GM19467 (cell line): Measurements from ENCODE around the gene ORAI3.

Experiments used
- ATAC-seq: cut with Tn5 transposase; IDR thresholded peaks from one replicate; pipeline ENCODE4 v1.9.1; 2021; ENCODE audit warnings: mild to moderate bottlenecking, moderate library complexity; ENCODE audit not compliant: unreplicated experiment

ORAI3 gene

GRCh38 chr16:30946671-30947540 is 2.0 kb upstream of the ORAI3 start:
- no peak for ATAC-seq

DNA sequence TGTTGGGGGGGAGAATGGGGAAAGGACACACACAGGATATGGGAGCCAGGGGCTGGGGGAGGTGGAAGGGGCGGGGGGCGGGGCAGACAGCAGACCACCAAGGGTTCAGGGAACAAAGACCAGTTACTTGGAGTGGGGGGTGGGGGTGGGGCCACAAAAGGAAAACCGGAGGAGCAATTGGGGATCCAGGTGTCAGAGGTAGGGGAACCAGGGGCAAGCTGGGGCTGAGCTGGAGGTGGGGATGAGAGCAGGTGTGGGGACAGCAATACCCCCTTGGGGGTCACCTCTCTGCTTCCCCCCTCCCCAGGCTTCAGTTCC is 1.4 kb upstream of the ORAI3 start:
- no peak for ATAC-seq

- no peak for ATAC-seq
These were observed 805 bp upstream of the ORAI3 start for GRCh38 chr16:30947859-30948666.

DNA sequence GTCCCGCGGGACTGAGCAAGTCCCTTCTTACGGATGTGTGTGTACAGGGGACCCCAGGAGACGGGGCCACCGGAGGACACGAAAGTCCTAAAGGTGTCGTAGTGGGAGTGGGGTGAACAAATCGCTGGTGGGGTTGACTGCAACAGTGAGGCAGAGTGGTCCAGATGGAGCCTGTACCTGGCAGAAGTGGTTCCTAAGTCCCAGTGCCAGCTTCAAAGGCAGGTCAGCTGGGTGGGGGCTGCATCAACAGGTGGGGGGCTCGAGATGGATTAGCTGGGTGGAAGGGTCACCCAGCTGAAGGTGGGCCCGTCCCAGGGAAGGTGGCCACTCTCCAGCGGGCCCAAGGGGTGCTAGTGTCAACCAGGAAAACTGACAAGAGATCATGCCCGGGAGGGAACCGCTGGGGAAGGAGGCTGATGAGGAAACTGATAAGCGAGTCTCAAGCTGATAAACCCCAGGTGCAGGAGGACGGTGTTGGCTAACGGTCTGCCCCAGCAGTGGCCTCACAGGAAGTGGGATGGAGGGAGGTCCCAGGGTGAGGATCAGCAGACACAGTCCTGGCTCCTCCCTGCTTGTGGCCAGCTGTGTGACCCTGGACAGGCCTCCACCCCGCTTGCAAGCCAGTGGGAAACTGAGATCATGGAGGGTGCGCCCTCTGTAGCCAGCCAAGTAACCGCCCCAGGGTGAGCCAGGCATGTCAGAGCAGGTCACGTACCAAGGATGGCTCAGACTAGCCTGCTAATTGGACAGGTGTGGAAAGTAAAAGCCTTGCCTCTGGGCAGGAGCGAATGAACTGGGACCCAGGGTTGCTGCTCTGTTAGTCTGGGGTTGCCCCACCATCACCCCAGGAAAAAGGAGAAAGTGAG is 1.0 kb downstream of the ORAI3 start:
- peak; percentile 39 for ATAC-seq

GRCh38 chr16:30950516-30951065 is 1.7 kb downstream of the ORAI3 start:
- ATAC-seq = no peak

DNA sequence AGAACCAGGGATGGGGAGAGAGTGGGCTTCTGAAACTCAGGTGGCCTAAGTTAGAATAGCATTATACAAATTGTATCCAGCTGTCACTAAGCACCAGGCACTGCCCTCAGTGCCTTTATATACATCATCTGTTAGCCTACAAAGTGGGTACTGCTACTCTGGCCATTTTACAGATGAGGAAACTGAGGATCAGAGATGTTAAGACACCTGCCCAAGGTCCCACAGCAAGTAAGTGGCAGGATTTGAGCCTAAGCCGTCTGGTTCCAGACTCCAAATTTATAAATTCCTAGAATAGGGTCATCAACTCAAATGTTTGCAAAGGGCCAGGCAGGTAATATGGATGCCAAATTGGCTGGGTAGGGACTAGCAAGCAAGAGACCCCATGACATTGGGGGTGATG is 2.3 kb downstream of the ORAI3 start:
- no peak for ATAC-seq

- ATAC-seq = no peak
These were observed 2.9 kb downstream of the ORAI3 start for GRCh38 chr16:30951750-30952149.

DNA sequence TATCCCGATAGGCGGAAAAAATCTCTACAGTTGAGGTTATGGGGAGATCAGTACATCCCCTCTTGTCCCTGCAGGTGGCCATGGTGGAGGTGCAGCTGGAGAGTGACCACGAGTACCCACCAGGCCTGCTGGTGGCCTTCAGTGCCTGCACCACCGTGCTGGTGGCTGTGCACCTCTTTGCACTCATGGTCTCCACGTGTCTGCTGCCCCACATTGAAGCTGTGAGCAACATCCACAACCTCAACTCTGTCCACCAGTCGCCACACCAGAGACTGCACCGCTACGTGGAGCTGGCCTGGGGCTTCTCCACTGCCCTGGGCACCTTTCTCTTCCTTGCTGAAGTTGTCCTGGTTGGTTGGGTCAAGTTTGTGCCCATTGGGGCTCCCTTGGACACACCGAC is 4.2 kb downstream of the ORAI3 start:
- ATAC-seq = no peak

GRCh38 chr16:30953511-30954124 is 4.8 kb downstream of the ORAI3 start:
- no peak for ATAC-seq

DNA sequence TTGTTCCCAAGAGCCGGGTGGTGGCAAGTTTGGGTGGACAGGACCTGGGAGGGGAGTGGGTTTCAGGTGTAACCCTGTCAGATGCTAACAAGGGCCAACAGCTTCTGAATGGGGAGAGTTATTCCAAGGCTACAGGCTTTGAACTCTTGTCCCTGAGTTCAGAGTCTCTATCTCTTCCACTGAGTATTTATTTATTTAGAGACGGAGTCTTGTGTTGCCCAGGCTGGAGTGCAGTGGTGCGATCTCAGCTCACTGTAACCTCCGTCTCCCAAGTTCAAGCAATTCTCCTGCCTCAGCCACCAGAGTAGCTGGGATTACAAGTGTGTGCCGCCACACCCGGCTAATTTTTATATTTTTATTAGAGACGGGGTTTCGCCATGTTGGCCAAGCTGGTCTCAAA is 6.1 kb downstream of the ORAI3 start:
- no peak for ATAC-seq

- peak; percentile 33 for ATAC-seq
These were observed 8.0 kb downstream of the ORAI3 start for GRCh38 chr16:30956601-30957455.

DNA sequence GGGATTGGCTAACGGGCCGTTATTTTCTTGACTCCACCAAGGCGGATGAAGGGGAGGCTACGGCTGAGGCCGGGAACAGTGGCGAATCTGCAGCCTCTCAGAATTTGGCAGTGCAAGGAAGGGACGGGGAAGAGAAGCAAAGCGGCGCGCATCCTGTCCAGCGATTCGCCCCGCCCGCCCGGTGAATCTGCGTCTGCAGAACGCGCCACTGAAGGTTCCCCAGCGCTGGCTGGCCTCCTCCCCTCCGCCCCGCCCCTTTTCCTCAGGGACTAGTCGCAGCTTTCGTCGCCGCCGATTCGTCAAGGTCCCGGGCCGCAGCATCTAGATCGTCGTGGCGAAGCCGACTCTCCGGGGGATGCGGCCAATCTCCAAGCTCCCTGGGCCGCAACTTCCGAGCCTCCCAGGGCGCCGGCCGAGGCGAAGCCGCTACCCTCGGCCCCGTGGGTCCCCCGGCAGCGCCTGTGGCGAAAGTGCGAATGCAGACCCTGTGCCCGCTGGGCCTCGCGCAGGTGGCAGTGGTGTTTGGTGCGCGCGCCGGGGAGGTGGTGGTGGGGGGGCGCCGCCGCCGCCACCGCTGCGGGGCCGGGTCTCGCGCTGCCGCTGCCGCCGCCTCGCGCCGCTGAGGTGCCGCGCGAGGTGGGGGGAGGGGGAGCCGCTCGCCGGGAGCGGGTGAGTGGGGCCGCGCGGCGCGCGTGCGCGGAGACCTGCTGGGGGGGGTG is 8.7 kb downstream of the ORAI3 start, which contains the start of gene SETD1A:
Gene SETD1A (plus strand): TSS at position 299 of the 719 bp plus-strand sequence. CDS start 978 bp downstream, outside the sequence.
- peak; percentile 57 for ATAC-seq

- peak; percentile 24 for ATAC-seq
These were observed 9.6 kb downstream of the ORAI3 start for GRCh38 chr16:30958175-30959079.

DNA sequence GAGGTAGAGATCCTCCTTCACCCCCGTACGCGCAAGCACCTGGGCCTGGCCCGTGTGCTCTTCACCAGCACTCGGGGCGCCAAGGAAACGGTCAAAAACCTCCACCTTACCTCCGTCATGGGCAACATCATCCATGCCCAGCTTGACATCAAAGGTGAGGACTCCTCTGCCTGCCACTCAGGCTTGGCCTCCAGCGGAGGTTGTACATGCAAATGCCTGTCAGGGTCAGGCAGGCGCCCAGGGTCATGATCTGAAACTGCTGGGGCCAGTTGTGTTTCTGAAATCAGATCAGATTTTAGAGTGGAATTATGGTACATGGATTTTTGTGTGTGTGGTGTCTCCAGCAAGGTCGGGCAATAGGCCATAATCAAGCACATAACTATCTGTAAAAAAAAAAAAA is 12.5 kb downstream of the ORAI3 start:
- no peak for ATAC-seq

DNA sequence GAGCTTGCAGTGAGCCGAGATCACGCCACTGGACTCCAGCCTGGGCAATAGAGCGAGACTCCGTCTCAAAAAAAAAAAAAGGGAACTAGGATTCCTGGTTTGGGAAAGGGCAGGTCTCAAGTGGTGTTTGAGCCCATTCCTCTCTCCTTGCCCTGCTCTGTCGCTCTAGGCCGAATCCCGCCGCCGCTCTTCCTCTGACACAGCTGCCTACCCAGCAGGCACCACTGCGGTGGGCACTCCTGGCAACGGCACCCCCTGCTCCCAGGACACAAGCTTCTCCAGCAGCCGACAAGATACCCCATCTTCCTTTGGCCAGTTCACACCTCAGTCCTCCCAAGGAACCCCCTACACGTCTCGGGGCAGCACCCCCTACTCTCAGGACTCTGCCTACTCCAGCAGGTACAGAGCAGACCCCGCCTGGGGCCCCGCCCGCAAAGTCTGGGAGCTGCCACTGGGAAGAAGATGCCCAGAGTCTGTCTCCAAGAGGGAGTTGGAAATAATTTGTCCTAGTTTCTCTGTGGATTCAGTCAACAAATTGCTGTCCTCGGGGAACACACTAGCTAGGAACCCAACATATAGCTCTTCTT is 15.2 kb downstream of the ORAI3 start:
- no peak for ATAC-seq

DNA sequence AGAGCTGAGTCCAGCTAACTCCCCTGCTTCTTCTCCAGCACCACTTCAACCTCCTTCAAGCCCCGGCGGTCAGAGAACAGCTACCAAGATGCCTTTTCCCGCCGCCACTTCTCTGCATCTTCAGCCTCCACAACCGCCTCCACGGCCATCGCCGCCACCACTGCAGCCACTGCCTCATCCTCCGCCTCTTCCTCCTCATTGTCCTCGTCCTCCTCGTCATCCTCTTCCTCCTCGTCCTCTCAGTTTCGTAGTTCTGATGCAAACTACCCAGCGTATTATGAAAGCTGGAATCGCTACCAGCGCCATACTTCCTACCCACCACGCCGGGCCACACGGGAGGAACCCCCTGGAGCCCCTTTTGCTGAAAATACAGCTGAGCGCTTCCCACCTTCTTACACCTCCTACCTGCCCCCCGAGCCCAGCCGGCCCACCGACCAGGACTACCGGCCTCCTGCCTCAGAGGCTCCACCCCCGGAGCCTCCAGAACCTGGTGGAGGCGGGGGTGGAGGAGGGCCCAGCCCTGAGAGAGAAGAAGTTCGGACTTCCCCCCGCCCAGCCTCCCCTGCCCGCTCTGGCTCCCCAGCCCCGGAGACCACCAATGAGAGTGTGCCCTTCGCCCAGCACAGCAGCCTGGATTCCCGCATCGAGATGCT is 15.8 kb downstream of the ORAI3 start:
- ATAC-seq = no peak

DNA sequence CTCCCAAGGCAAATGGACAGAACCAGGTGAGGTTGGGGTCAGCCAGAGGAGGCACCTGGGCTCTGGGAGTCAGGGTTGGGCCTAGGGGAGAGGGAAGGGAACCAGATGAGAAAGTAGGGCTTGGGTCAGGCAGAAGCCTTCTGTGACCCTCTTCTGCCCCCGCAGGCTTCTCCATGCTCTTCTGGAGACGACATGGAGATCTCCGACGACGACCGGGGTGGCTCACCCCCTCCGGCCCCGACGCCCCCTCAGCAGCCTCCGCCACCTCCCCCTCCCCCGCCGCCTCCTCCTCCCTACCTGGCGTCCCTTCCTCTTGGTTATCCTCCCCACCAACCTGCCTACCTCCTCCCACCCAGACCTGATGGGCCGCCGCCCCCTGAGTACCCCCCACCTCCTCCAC is 16.6 kb downstream of the ORAI3 start:
- no peak for ATAC-seq
